NB4 (cell line): ENCODE data around the gene CACNA1F.

Experiments
- DNase-seq: peaks from one replicate; pipeline ENCODE4 v3.0.0; 2010; ENCODE audit warnings: low read depth
- H3K4me3 ChIP-seq: one replicate; pipeline ENCODE4 v1.5.1; 2011; ENCODE audit warnings: mild to moderate bottlenecking, low read depth, low read length, moderate library complexity
- CTCF ChIP-seq: IDR thresholded peaks from one replicate; pipeline ENCODE4 v1.5.1; 2012; ENCODE audit warnings: low read depth, low read length
- MAX ChIP-seq: IDR thresholded peaks from 2 replicates; pipeline ENCODE4 v1.6.1; 2011; ENCODE audit warnings: low read depth, low read length
- MYC ChIP-seq: IDR thresholded peaks from 2 replicates; pipeline ENCODE4 v1.6.1; 2011; ENCODE audit warnings: low read depth, low read length
- POLR2A ChIP-seq: IDR thresholded peaks from 2 replicates; pipeline ENCODE4 v1.6.1; 2011; ENCODE audit warnings: mild to moderate bottlenecking; ENCODE audit not compliant: insufficient read length; ENCODE audit errors: extremely low read depth

CACNA1F gene

GRCh38 chrX:49187028-49187394, 46.1 kb downstream of the CACNA1F start:
- no peak for TF ChIP-seq CTCF
- no peak for TF ChIP-seq MAX
- TF ChIP-seq POLR2A, result no peak
- H3K4me3 ChIP-seq, result no peak overlapping the region
- no peak for DNase-seq

GRCh38 chrX:49186125-49187027, 46.8 kb downstream of the CACNA1F start, which contains the start of gene PRICKLE3:
Gene PRICKLE3 (minus strand): TSS chrX:49186373. CDS start chrX:49186297, 76 bp downstream.
- peak within 1 kb of the TSS; percentile 80 for H3K4me3 ChIP-seq
- peak; percentile 85 for DNase-seq
- TF ChIP-seq MYC (peak; percentile 90), MAX (peak; percentile 85), POLR2A (peak; percentile 62), CTCF (peak; percentile 41)

- TF ChIP-seq MAX (no peak), CTCF (peak; percentile 8), POLR2A (no peak), MYC (no peak)
- H3K4me3 ChIP-seq, result peak overlapping the region; percentile 53
- DNase-seq, result peak; percentile 86
Observed at GRCh38 chrX:49184294-49185281, 48.6 kb downstream of the CACNA1F start.

- H3K4me3 ChIP-seq, result no peak overlapping the region
- no peak for DNase-seq
- no peak for TF ChIP-seq POLR2A
- no peak for TF ChIP-seq CTCF
- no peak for TF ChIP-seq MAX
- TF ChIP-seq MYC, result no peak
Observed at GRCh38 chrX:49183701-49184281, 49.3 kb downstream of the CACNA1F start.

GRCh38 chrX:49179358-49179757, 53.8 kb downstream of the CACNA1F start:
- no peak for DNase-seq
- TF ChIP-seq POLR2A (no peak), MYC (no peak), MAX (no peak), CTCF (no peak)
- no peak overlapping the region for H3K4me3 ChIP-seq
